Liver (tissue), 9 donors: ENCODE results near the gene SMG7. TPM values are rescaled to one million over a fixed set of nuclear protein-coding genes. Genes with fewer than 3 reads are reported as not detected.
A peak's percentile ranks its signal among the peaks of the same experiment; 100 is the strongest.

Experiments used
- DNase-seq: peaks from one replicate; pipeline ENCODE4 v3.0.0-alpha.2; 2017; ENCODE audit warnings: low spot score
- H3K27ac ChIP-seq, 2 donors: one replicate each; pipeline ENCODE4 v1.7.0; 2013; ENCODE audit warnings: inconsistent platforms in 2 of 2, low read length in 2 of 2, control low read depth in 1 of 2, low read depth in 1 of 2, mild to moderate bottlenecking in 1 of 2
- H3K27me3 ChIP-seq, 4 donors: one replicate each; pipeline versions ENCODE4 v1.6.1 to v1.7.0; 2013; ENCODE audit warnings: low read length in 3 of 4, inconsistent platforms in 1 of 4, mild to moderate bottlenecking in 1 of 4, moderate library complexity in 1 of 4; ENCODE audit not compliant: control insufficient read depth in 4 of 4, insufficient read depth in 4 of 4
- H3K36me3 ChIP-seq, 4 donors: one replicate each; pipeline versions ENCODE4 v1.6.1 to v1.7.0; 2013; ENCODE audit warnings: low read length in 3 of 4, mild to moderate bottlenecking in 3 of 4, low read depth in 1 of 4, moderate library complexity in 1 of 4; ENCODE audit not compliant: control insufficient read depth in 4 of 4, insufficient read depth in 3 of 4
- H3K4me1 ChIP-seq, 4 donors: one replicate each; pipeline versions ENCODE4 v1.6.1 to v1.7.0; 2013; ENCODE audit warnings: low read length in 3 of 4, mild to moderate bottlenecking in 3 of 4, moderate library complexity in 1 of 4; ENCODE audit not compliant: control insufficient read depth in 4 of 4, insufficient read depth in 4 of 4
- H3K4me3 ChIP-seq, 3 donors: one replicate each; pipeline versions ENCODE4 v1.6.1 to v1.7.0; 2013; ENCODE audit warnings: low read length in 3 of 3, control low read depth in 1 of 3, low read depth in 1 of 3, mild to moderate bottlenecking in 1 of 3
- H3K9ac ChIP-seq, 2 donors: one replicate each; pipeline ENCODE4 v1.7.0; 2013; ENCODE audit warnings: low read length in 2 of 2, mild to moderate bottlenecking in 2 of 2, moderate library complexity in 2 of 2, control low read depth in 1 of 2, low read depth in 1 of 2
- H3K9me3 ChIP-seq, 4 donors: one replicate each; pipeline versions ENCODE4 v1.6.1 to v1.7.0; 2013; ENCODE audit warnings: low read length in 3 of 4; ENCODE audit not compliant: control insufficient read depth in 4 of 4
- CTCF ChIP-seq: fragments of 150-350 bp; IDR thresholded peaks from 2 replicates; pipeline ENCODE4 v1.5.1; 2017; ENCODE audit warnings: improper control_type of control experiment, low read depth, low read length; ENCODE audit not compliant: missing input control
- EGR1 ChIP-seq, 2 donors: IDR thresholded peaks; 2 replicates each; pipeline ENCODE4 v1.6.1; 2016 to 2018; ENCODE audit warnings: antibody characterized with exemption in 2 of 2, low read depth in 2 of 2
- FOXA1 ChIP-seq: IDR thresholded peaks from 2 replicates; pipeline ENCODE4 v1.6.1; 2016; ENCODE audit warnings: antibody characterized with exemption
- FOXA2 ChIP-seq: IDR thresholded peaks from 2 replicates; pipeline ENCODE4 v1.6.1; 2016; ENCODE audit warnings: antibody characterized with exemption
- GABPA ChIP-seq, 2 donors: IDR thresholded peaks in 1 of 2; conservative IDR thresholded peaks in 1 of 2; 2 replicates each; pipeline ENCODE4 v1.6.1; 2016; ENCODE audit warnings: antibody characterized with exemption in 2 of 2, mild to moderate bottlenecking in 1 of 2, moderate library complexity in 1 of 2
- HNF4A ChIP-seq, 2 donors: conservative IDR thresholded peaks; 2 replicates each; pipeline ENCODE4 v1.6.1; 2016; ENCODE audit warnings: antibody characterized with exemption in 2 of 2, mild to moderate bottlenecking in 2 of 2
- HNF4G ChIP-seq: IDR thresholded peaks from 2 replicates; pipeline ENCODE4 v1.6.1; 2016; ENCODE audit warnings: antibody characterized with exemption
- JUND ChIP-seq, 2 donors: IDR thresholded peaks; 2 replicates each; pipeline ENCODE4 v1.6.1; 2016; ENCODE audit warnings: antibody characterized with exemption in 2 of 2
- MAX ChIP-seq: IDR thresholded peaks from 2 replicates; pipeline ENCODE4 v1.6.1; 2016; ENCODE audit warnings: antibody characterized with exemption
- NR2F2 ChIP-seq: IDR thresholded peaks from 2 replicates; pipeline ENCODE4 v1.6.1; 2016; ENCODE audit warnings: antibody characterized with exemption
- RAD21 ChIP-seq, 2 donors: IDR thresholded peaks; 2 replicates each; pipeline ENCODE4 v1.6.1; 2016; ENCODE audit warnings: antibody characterized with exemption in 2 of 2, mild to moderate bottlenecking in 2 of 2
- REST ChIP-seq: IDR thresholded peaks from 2 replicates; pipeline ENCODE4 v1.6.1; 2016; ENCODE audit warnings: antibody characterized with exemption, mild to moderate bottlenecking
- SP1 ChIP-seq: IDR thresholded peaks from 2 replicates; pipeline ENCODE4 v1.6.1; 2018; ENCODE audit warnings: antibody characterized with exemption, mild to moderate bottlenecking
- TAF1 ChIP-seq: conservative IDR thresholded peaks from 2 replicates; pipeline ENCODE4 v1.6.1; 2016; ENCODE audit warnings: antibody characterized with exemption, mild to moderate bottlenecking
- YY1 ChIP-seq: IDR thresholded peaks from 2 replicates; pipeline ENCODE4 v1.6.1; 2016; ENCODE audit warnings: antibody characterized with exemption, mild to moderate bottlenecking
- ZBTB33 ChIP-seq: IDR thresholded peaks from 2 replicates; pipeline ENCODE4 v1.6.1; 2016; ENCODE audit warnings: antibody characterized with exemption
- WGBS: extraction: QIAGEN DNeasy Blood & Tissue Kit; methylation state at CpG from one replicate; pipeline ENCODE4 v1.1.7; 2013; 5-methylcytosine and 5-hydroxymethylcytosine counted together
- polyA plus RNA-seq, 2 donors: library from polyadenylated mRNA; stranded (reverse) in 1 of 2; unstranded in 1 of 2; fragments of 200-250 nt in 1 of 2; fragments of >200 nt in 1 of 2; fragmentation: Nextera tagmentation in 1 of 2; extraction: Ambion mirVana in 1 of 2; gene quantifications; one replicate each; pipeline versions ENCODE4 v1.2.1 to v1.2.3, GENCODE V29; 2013 to 2015
- total RNA-seq, 2 donors: library from RNA; depleted of rRNA; stranded (reverse); fragments of >200 nt; gene quantifications; one replicate each; pipeline ENCODE4 v1.2.3, GENCODE V29; 2014
- TF ChIP-seq, protein P1 (sequence below): IDR thresholded peaks from 2 replicates; pipeline ENCODE4 v1.6.1; 2016; ENCODE audit warnings: antibody characterized with exemption
- donor health status: healthy.
- donor health status: healthy.
- donor health status: healthy.
- donor health status: healthy.
- donor health status: healthy.

Gene SMG7
- total and polyA plus RNA-seq, 4 donors, result 9.5 to 28.7 (median 13.6) TPM

DNA sequence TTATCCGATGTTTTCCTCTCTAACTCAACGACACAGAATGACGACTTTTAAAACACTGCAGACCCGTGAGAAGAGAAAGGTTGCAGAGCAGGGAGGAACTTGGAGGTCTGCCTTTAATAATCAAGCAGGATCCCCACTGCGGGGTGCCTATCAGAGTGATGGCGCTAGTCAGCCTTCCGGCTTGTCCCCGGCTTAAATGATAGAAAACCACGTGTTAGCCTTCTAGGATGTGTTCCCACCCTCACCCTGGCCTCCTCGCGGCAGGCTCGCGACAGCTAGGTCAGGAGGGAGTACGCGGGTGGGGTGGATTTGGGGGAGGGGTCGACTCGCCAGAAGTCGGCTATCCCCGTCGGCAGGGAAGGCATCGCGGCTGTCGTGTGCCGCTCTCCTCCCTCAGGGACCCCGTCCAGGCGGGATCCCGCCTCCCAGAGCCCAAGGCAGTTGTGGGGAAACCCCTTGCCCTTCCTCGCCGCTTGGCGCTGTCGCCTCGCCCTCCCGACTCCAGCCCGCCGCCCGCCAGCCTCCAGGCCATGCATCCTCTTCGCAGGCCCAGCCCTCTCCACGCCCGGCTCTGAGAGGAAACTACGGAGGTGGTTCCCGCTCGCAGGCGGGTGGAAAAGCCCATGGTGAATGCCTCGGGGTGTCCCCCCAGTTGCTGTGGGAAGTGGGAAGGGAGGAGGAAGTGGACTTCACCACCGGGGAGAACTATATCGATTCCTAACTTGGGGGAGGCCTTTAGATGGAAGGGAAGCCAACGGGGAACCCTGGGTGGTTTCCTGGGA, 1.1 kb upstream of the SMG7 start:
- peak; percentile 65 for DNase-seq
- Histone ChIP-seq H3K27me3 (no peaks in the 10 kb centered on the region), H3K4me3 (peak overlapping the region; percentile 80 to 99 (median 88)), H3K36me3 (no peaks in the 10 kb centered on the region), H3K27ac (peak overlapping the region; percentile 98 to 99), H3K4me1 (peaks cover 0 to 32% (median 27%) of the 10 kb centered on the region in 4 donors), H3K9ac (peak overlapping the region; percentile 79 to 100), H3K9me3 (no peaks in the 10 kb centered on the region)
- under 1% methylated on average over 47 of the region's 47 CpGs for WGBS
- TF ChIP-seq JUND (IDR thresholded peaks at IDR 0.05), result no peak
- no peak for TF ChIP-seq RAD21 (IDR thresholded peaks at IDR 0.05)
- no peak for TF ChIP-seq FOXA2
- peak; percentile 15 for TF ChIP-seq TAF1
- peak; percentile 52 for TF ChIP-seq MAX
- no peak for TF ChIP-seq HNF4A (conservative IDR thresholded peaks at IDR 0.05)
- TF ChIP-seq REST, result peak; percentile 36
- no peak for TF ChIP-seq ZBTB33
- TF ChIP-seq YY1, result peak; percentile 45

DNA sequence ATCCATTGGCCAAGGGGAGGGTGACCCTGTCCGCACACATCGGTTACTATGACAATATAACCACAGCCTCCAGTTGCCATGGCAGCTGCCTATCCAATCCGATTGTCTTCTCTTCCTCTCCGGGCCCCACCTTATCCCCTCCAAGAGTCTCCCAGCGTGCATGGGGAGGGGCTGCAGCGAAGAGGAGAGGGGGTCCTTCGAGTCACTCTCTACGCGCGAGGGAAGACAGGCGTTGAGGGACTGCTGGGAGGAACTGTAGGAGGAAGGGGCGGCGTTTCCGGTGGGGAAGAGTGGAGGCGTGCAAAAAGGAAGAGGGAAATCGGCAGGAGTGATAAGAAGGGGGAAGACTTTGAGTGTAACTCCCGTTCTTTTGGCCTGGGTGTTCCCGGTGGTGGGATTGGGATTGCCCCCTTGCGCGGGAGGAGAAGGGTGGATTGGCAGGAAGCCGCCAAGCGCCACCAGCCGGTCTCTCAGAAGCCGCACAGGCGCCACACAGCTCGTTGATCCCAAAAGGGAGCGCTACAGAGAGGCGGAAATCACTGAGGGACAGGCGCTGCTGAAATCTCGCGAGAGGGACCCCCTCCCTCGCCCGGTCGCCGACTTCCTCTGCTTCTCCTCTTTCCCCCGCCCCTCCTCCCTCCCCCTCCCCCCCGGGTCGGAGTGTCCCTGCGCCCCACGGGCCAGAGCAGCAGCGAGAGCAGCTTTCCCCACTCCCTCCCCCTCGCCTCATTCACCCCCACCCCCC, 384 bp upstream of the SMG7 start:
- Histone ChIP-seq H3K36me3 (no peaks in the 10 kb centered on the region), H3K9me3 (no peaks in the 10 kb centered on the region), H3K4me1 (peaks cover 0 to 34% (median 28%) of the 10 kb centered on the region in 4 donors), H3K27me3 (no peaks in the 10 kb centered on the region), H3K27ac (peak overlapping the region; percentile 98 to 99), H3K9ac (peak overlapping the region; percentile 82 to 100), H3K4me3 (peak overlapping the region; percentile 80 to 99 (median 97))
- under 1% methylated on average over 42 of the region's 42 CpGs for WGBS
- peak; percentile 96 for DNase-seq
- peak in 1 of 2 donors; percentile 11 for TF ChIP-seq HNF4A (conservative IDR thresholded peaks at IDR 0.05)
- TF ChIP-seq GABPA (IDR thresholded peaks at IDR 0.05 in 1 of 2, conservative IDR thresholded peaks at IDR 0.05 in 1 of 2), result peak; percentile 98
- TF ChIP-seq MAX, result peak; percentile 93
- TF ChIP-seq JUND (IDR thresholded peaks at IDR 0.05), result no peak
- TF ChIP-seq YY1, result peak; percentile 78
- no peak for TF ChIP-seq HNF4G
- TF ChIP-seq, protein P1, sequence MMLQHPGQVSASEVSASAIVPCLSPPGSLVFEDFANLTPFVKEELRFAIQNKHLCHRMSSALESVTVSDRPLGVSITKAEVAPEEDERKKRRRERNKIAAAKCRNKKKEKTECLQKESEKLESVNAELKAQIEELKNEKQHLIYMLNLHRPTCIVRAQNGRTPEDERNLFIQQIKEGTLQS, result peak; percentile 51
- peak; percentile 78 to 82 for TF ChIP-seq EGR1 (IDR thresholded peaks at IDR 0.05; ENCODE audit: low read depth in 2 of 2)
- TF ChIP-seq RAD21 (IDR thresholded peaks at IDR 0.05), result peak in 1 of 2 donors; percentile 12
- TF ChIP-seq CTCF, result no peak
- TF ChIP-seq ZBTB33, result peak; percentile 99
- peak; percentile 64 for TF ChIP-seq SP1
- no peak for TF ChIP-seq TAF1
- TF ChIP-seq NR2F2, result peak; percentile 85
- no peak for TF ChIP-seq FOXA1
